ENCODE data around the gene EEPD1.

DNA sequence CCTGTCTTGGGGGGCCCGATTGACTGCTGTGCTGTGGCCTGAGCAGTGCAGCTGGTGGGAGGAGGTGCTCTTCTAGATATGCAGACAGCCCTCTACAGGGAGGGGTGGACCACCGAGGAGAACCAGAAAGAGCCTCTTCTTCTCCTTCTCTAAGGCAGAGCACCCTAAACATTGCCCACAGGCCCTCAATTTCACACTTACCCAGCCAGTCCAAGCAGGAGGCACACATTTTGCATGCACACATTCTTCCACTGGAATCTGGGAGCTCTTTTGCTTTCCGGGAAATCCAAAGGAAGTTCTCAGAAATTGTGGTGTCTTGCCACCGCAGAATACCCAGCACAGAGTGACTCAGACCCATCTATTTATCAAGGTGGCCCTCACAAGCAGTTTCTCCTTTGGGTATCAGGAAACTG is 45.8 kb downstream of the EEPD1 start:
- TF ChIP-seq, protein P1, sequence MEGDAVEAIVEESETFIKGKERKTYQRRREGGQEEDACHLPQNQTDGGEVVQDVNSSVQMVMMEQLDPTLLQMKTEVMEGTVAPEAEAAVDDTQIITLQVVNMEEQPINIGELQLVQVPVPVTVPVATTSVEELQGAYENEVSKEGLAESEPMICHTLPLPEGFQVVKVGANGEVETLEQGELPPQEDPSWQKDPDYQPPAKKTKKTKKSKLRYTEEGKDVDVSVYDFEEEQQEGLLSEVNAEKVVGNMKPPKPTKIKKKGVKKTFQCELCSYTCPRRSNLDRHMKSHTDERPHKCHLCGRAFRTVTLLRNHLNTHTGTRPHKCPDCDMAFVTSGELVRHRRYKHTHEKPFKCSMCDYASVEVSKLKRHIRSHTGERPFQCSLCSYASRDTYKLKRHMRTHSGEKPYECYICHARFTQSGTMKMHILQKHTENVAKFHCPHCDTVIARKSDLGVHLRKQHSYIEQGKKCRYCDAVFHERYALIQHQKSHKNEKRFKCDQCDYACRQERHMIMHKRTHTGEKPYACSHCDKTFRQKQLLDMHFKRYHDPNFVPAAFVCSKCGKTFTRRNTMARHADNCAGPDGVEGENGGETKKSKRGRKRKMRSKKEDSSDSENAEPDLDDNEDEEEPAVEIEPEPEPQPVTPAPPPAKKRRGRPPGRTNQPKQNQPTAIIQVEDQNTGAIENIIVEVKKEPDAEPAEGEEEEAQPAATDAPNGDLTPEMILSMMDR (IDR thresholded peaks at IDR 0.05; ENCODE audit: low read depth, low read length, missing input control) = no peak
- TF ChIP-seq, protein P2, sequence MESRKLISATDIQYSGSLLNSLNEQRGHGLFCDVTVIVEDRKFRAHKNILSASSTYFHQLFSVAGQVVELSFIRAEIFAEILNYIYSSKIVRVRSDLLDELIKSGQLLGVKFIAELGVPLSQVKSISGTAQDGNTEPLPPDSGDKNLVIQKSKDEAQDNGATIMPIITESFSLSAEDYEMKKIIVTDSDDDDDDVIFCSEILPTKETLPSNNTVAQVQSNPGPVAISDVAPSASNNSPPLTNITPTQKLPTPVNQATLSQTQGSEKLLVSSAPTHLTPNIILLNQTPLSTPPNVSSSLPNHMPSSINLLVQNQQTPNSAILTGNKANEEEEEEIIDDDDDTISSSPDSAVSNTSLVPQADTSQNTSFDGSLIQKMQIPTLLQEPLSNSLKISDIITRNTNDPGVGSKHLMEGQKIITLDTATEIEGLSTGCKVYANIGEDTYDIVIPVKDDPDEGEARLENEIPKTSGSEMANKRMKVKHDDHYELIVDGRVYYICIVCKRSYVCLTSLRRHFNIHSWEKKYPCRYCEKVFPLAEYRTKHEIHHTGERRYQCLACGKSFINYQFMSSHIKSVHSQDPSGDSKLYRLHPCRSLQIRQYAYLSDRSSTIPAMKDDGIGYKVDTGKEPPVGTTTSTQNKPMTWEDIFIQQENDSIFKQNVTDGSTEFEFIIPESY (IDR thresholded peaks at IDR 0.05) = no peak
- TF ChIP-seq RAD21 (IDR thresholded peaks at IDR 0.05) (no peak), TAF1 (conservative IDR thresholded peaks at IDR 0.05) (no peak), FOXA1 (IDR thresholded peaks at IDR 0.05) (no peak), EGR1 (IDR thresholded peaks at IDR 0.05; ENCODE audit: low read depth in 2 of 2) (no peak), GABPA (IDR thresholded peaks at IDR 0.05 in 1 of 2, conservative IDR thresholded peaks at IDR 0.05 in 1 of 2) (no peak)
- TF ChIP-seq, protein P3, sequence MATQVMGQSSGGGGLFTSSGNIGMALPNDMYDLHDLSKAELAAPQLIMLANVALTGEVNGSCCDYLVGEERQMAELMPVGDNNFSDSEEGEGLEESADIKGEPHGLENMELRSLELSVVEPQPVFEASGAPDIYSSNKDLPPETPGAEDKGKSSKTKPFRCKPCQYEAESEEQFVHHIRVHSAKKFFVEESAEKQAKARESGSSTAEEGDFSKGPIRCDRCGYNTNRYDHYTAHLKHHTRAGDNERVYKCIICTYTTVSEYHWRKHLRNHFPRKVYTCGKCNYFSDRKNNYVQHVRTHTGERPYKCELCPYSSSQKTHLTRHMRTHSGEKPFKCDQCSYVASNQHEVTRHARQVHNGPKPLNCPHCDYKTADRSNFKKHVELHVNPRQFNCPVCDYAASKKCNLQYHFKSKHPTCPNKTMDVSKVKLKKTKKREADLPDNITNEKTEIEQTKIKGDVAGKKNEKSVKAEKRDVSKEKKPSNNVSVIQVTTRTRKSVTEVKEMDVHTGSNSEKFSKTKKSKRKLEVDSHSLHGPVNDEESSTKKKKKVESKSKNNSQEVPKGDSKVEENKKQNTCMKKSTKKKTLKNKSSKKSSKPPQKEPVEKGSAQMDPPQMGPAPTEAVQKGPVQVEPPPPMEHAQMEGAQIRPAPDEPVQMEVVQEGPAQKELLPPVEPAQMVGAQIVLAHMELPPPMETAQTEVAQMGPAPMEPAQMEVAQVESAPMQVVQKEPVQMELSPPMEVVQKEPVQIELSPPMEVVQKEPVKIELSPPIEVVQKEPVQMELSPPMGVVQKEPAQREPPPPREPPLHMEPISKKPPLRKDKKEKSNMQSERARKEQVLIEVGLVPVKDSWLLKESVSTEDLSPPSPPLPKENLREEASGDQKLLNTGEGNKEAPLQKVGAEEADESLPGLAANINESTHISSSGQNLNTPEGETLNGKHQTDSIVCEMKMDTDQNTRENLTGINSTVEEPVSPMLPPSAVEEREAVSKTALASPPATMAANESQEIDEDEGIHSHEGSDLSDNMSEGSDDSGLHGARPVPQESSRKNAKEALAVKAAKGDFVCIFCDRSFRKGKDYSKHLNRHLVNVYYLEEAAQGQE (IDR thresholded peaks at IDR 0.05) = no peak

Data from liver (tissue), 3 donors.